Stimulated activated CD4-positive, alpha-beta T cell treated with anti-CD3 and anti-CD28 coated beads, Interleukin-2, amount 100 ng/mL, for 48 hours (primary cell): ENCODE data around the gene ATP6V1G3.
"Not testable (repeated sequence)": the region's sequence is repeated elsewhere in the genome, so short reads cannot be mapped to it uniquely, and the experiment has no call there.

Experiments
- DNase-seq, 2 donors: peaks; one replicate each; pipeline ENCODE4 v3.0.0-alpha.2; 2020

The ATP6V1G3 gene

GRCh38 chr1:198540580-198540979 lies at the start of gene ATP6V1G3:
Gene ATP6V1G3, minus strand, starts transcription at chr1:198540680. Its CDS starts 30 bp downstream, at chr1:198540650.
- DNase-seq, result no peak

- no peak for DNase-seq
These were observed 48.4 kb upstream of the ATP6V1G3 start for GRCh38 chr1:198588845-198589244.

GRCh38 chr1:198584163-198584562 lies 43.7 kb upstream of the ATP6V1G3 start:
- no peak for DNase-seq

GRCh38 chr1:198583209-198583802 lies 42.8 kb upstream of the ATP6V1G3 start:
- DNase-seq, result not testable (repeated sequence)

GRCh38 chr1:198577444-198577843 lies 37.0 kb upstream of the ATP6V1G3 start:
- DNase-seq, result no peak

- no peak for DNase-seq
These were observed 35.5 kb upstream of the ATP6V1G3 start for GRCh38 chr1:198575798-198576641.

GRCh38 chr1:198575292-198575691 lies 34.8 kb upstream of the ATP6V1G3 start:
- no peak for DNase-seq

- DNase-seq, result no peak
These were observed 33.8 kb upstream of the ATP6V1G3 start for GRCh38 chr1:198574325-198574724.

GRCh38 chr1:198564716-198565115 lies 24.2 kb upstream of the ATP6V1G3 start:
- no peak for DNase-seq

- no peak for DNase-seq
These were observed 23.7 kb upstream of the ATP6V1G3 start for GRCh38 chr1:198564157-198564556.

- DNase-seq, result no peak
These were observed 23.1 kb upstream of the ATP6V1G3 start for GRCh38 chr1:198563583-198563982.

GRCh38 chr1:198560161-198560560 lies 19.7 kb upstream of the ATP6V1G3 start:
- DNase-seq, result no peak

GRCh38 chr1:198559362-198559761 lies 18.9 kb upstream of the ATP6V1G3 start:
- DNase-seq, result no peak

GRCh38 chr1:198558402-198558801 lies 17.9 kb upstream of the ATP6V1G3 start:
- DNase-seq, result no peak

- DNase-seq, result peak; percentile 24
These were observed 16.5 kb upstream of the ATP6V1G3 start for GRCh38 chr1:198556971-198557370.

GRCh38 chr1:198552668-198553416 lies 12.4 kb upstream of the ATP6V1G3 start:
- no peak for DNase-seq

- DNase-seq, result no peak
These were observed 10.6 kb upstream of the ATP6V1G3 start for GRCh38 chr1:198550941-198551524.

GRCh38 chr1:198549866-198550265 lies 9.4 kb upstream of the ATP6V1G3 start:
- no peak for DNase-seq

GRCh38 chr1:198548890-198549289 lies 8.4 kb upstream of the ATP6V1G3 start:
- no peak for DNase-seq

GRCh38 chr1:198545156-198545555 lies 4.7 kb upstream of the ATP6V1G3 start:
- DNase-seq, result no peak

- DNase-seq, result no peak
These were observed 3.8 kb upstream of the ATP6V1G3 start for GRCh38 chr1:198544265-198544664.

- DNase-seq, result no peak
These were observed 3.3 kb upstream of the ATP6V1G3 start for GRCh38 chr1:198543670-198544260.

GRCh38 chr1:198542632-198543031 lies 2.2 kb upstream of the ATP6V1G3 start:
- no peak for DNase-seq
